ENCODE data around the gene LRRC45. TPM values are rescaled to one million over a fixed set of nuclear protein-coding genes. Genes with fewer than 3 reads are reported as not detected.

The LRRC45 gene
- total RNA-seq, 2 experiments from 2014 or later = 41.2 to 52.0 TPM

DNA sequence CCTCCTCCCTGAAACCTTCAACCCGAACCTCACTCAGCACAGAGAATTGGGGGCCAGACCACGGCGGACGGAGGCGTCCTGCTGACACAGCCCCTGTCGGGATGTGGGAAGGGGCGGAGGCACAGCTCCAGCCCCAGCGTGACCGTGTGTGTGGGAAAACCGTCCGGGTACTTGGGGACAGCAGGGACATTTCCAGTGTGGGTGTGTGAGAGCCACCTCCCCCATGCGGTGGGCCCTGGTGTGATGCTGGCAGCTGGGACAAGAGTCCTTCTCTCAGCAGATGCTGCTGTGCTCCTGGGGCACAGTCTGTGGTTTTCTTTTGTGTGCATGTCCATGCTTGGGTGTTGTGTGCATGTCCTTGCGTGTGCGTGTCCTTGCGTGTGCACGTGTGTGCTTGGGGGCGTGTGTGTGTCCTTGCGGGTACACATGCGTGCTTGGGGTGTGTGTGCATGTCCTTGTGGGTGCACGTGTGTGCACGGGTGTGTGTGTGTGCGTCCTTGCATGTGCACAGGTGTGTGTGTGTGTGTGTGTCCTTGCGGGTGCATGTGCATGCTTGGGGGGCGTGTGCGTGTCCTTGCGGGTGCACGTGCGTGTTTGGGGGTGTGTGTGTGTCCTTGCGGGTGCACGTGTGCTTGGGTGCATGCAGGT, 17.3 kb upstream of the LRRC45 start:
- CTCF ChIA-PET (ENCODE audit: unreplicated experiment) = no interaction called here
- H3K27ac ChIP-seq (ENCODE audit: low read depth, low read length, poor library complexity, severe bottlenecking) = no peak overlapping the region

DNA sequence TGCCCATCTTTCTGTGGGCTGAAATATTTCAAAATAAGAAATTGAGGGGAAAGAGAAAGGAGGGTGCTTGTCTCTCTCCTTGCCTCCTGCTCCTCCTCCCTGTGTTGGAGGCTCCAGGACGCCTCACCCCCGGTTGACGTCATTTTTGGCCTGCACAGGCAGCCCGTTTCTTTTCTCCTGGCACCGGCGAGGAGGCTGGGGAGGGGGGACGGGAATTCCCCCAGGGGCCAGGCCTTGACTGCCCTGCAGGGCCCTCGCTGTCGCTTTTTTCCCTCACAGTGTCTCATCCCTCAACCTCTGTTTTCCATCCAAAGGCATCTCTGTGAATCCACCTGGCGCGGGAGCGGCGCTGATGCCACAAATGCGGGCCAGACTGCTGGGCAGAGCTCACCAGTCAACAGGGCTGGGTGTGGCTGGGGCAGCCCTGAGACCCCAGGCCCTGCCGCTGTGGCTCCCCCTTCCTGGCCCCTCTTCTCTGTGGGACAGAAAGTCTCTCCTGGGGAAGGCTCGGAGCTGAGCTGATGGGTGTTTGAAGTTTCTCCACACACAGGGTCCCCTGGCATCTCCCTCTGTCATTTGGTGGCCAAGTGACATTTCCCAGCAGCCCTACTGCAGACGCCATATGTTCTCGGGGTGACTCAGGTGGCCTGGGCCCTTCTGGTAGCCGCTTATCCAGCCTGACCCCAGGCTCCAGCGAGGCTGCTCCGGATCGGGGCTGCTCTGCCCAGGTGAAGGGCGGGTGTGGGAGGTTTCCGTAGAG, 16.5 kb upstream of the LRRC45 start:
- Histone ChIP-seq H3K79me2 (ENCODE audit: insufficient read depth, low read depth, low read length) (no peaks in the 10 kb centered on the region), H3K4me3 (ENCODE audit: low read depth, low read length, poor library complexity, severe bottlenecking) (no peak overlapping the region)

More for the DNA sequence above, 17.3 kb upstream of the LRRC45 start:
- BruUV-seq (replicated peaks) = no TSS peak
- no peak for TF ChIP-seq EZH2phosphoT487 (IDR thresholded peaks at IDR 0.05; ENCODE audit: borderline replicate concordance, low read depth, low read length)
- TF ChIP-seq, protein P1, sequence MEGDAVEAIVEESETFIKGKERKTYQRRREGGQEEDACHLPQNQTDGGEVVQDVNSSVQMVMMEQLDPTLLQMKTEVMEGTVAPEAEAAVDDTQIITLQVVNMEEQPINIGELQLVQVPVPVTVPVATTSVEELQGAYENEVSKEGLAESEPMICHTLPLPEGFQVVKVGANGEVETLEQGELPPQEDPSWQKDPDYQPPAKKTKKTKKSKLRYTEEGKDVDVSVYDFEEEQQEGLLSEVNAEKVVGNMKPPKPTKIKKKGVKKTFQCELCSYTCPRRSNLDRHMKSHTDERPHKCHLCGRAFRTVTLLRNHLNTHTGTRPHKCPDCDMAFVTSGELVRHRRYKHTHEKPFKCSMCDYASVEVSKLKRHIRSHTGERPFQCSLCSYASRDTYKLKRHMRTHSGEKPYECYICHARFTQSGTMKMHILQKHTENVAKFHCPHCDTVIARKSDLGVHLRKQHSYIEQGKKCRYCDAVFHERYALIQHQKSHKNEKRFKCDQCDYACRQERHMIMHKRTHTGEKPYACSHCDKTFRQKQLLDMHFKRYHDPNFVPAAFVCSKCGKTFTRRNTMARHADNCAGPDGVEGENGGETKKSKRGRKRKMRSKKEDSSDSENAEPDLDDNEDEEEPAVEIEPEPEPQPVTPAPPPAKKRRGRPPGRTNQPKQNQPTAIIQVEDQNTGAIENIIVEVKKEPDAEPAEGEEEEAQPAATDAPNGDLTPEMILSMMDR (conservative IDR thresholded peaks at IDR 0.05; ENCODE audit: low read length) = no peak
- DNase-seq (ENCODE audit: low spot score) = no peak
- Histone ChIP-seq H4K20me1 (ENCODE audit: insufficient read depth, low read length) (no peaks in the 10 kb centered on the region), H2AFZ (ENCODE audit: low read length) (no peak overlapping the region), H3K36me3 (ENCODE audit: insufficient read depth, low read length) (no peaks in the 10 kb centered on the region), H3K4me3 (ENCODE audit: low read depth, low read length, poor library complexity, severe bottlenecking) (no peak overlapping the region), H3K9me3 (ENCODE audit: low read length) (no peaks in the 10 kb centered on the region), H3K4me2 (ENCODE audit: low read length) (no peak overlapping the region), H3K9me2 (ENCODE audit: insufficient read depth, low read length) (no peaks in the 10 kb centered on the region), H3K79me2 (ENCODE audit: insufficient read depth, low read depth, low read length) (no peaks in the 10 kb centered on the region), H3K4me1 (ENCODE audit: insufficient read depth, low read length, poor library complexity, severe bottlenecking) (no peaks in the 10 kb centered on the region)
- POLR2A ChIA-PET = no interaction called here
- intact Hi-C loops (cut with micrococcal nuclease; ENCODE audit: unreplicated experiment) = no loop called here

DNA sequence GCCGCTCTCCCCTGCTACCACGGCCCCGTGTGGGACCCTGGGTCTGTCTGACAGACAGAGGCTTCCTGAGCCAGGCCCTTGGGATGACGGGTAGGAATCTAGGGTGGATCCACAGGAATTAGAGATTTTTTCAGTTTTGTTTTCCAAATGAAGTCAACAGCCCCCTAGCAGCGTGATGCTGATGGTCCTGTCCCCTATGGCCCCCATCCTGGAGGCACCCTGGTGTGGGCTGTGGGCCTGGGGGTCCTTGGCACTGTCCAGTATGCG, 15.9 kb upstream of the LRRC45 start:
- no peaks in the 10 kb centered on the region for H3K79me2 ChIP-seq (ENCODE audit: insufficient read depth, low read depth, low read length)
- TF ChIP-seq, protein P1 (conservative IDR thresholded peaks at IDR 0.05; ENCODE audit: low read length) = no peak
- TF ChIP-seq EZH2phosphoT487 (IDR thresholded peaks at IDR 0.05; ENCODE audit: borderline replicate concordance, low read depth, low read length) = no peak
- H4K20me1 ChIP-seq (ENCODE audit: insufficient read depth, low read length) = no peaks in the 10 kb centered on the region
- no peak overlapping the region for H3K4me2 ChIP-seq (ENCODE audit: low read length)
- no peak overlapping the region for H2AFZ ChIP-seq (ENCODE audit: low read length)
- no peaks in the 10 kb centered on the region for H3K9me2 ChIP-seq (ENCODE audit: insufficient read depth, low read length)
- ChIA-PET CTCF (ENCODE audit: unreplicated experiment) (no interaction called here), POLR2A (no interaction called here)
- no TSS peak for BruUV-seq (replicated peaks)
- no peak overlapping the region for H3K4me3 ChIP-seq (ENCODE audit: low read depth, low read length, poor library complexity, severe bottlenecking)
- no peak overlapping the region for H3K27ac ChIP-seq (ENCODE audit: low read depth, low read length, poor library complexity, severe bottlenecking)
- H3K4me1 ChIP-seq (ENCODE audit: insufficient read depth, low read length, poor library complexity, severe bottlenecking) = no peaks in the 10 kb centered on the region
- no peaks in the 10 kb centered on the region for H3K9me3 ChIP-seq (ENCODE audit: low read length)
- DNase-seq (ENCODE audit: low spot score) = no peak
- intact Hi-C loops (cut with micrococcal nuclease; ENCODE audit: unreplicated experiment) = no loop called here
- H3K36me3 ChIP-seq (ENCODE audit: insufficient read depth, low read length) = no peaks in the 10 kb centered on the region

More for the DNA sequence above, 16.5 kb upstream of the LRRC45 start:
- no TSS peak for BruUV-seq (replicated peaks)
- no peaks in the 10 kb centered on the region for H3K4me1 ChIP-seq (ENCODE audit: insufficient read depth, low read length, poor library complexity, severe bottlenecking)
- H3K9me3 ChIP-seq (ENCODE audit: low read length) = no peaks in the 10 kb centered on the region
- H3K9me2 ChIP-seq (ENCODE audit: insufficient read depth, low read length) = no peaks in the 10 kb centered on the region
- H3K36me3 ChIP-seq (ENCODE audit: insufficient read depth, low read length) = no peaks in the 10 kb centered on the region
- no peak for TF ChIP-seq EZH2phosphoT487 (IDR thresholded peaks at IDR 0.05; ENCODE audit: borderline replicate concordance, low read depth, low read length)
- CTCF ChIA-PET (ENCODE audit: unreplicated experiment) = no interaction called here
- POLR2A ChIA-PET = no interaction called here
- no peak overlapping the region for H3K27ac ChIP-seq (ENCODE audit: low read depth, low read length, poor library complexity, severe bottlenecking)
- H4K20me1 ChIP-seq (ENCODE audit: insufficient read depth, low read length) = no peaks in the 10 kb centered on the region
- intact Hi-C loops (cut with micrococcal nuclease; ENCODE audit: unreplicated experiment) = no loop called here
- DNase-seq (ENCODE audit: low spot score) = no peak
- no peak overlapping the region for H2AFZ ChIP-seq (ENCODE audit: low read length)
- H3K4me2 ChIP-seq (ENCODE audit: low read length) = no peak overlapping the region
